GM18858 (cell line): Measurements from ENCODE around the gene OLIG1.

ENCODE experiments used
- ATAC-seq: cut with Tn5 transposase; IDR thresholded peaks from one replicate; pipeline ENCODE4 v1.9.1; 2021; ENCODE audit not compliant: unreplicated experiment

The OLIG1 gene

GRCh38 chr21:33061233-33061632 is 8.7 kb upstream of the OLIG1 start:
- no peak for ATAC-seq

GRCh38 chr21:33063375-33063883 is 6.5 kb upstream of the OLIG1 start:
- ATAC-seq = no peak

GRCh38 chr21:33063907-33064622 is 5.9 kb upstream of the OLIG1 start:
- no peak for ATAC-seq

GRCh38 chr21:33064623-33065390 is 5.1 kb upstream of the OLIG1 start:
- ATAC-seq = no peak

- no peak for ATAC-seq
Observed at GRCh38 chr21:33067043-33067442, 2.9 kb upstream of the OLIG1 start.

- ATAC-seq = no peak
Observed at GRCh38 chr21:33067457-33067856, 2.5 kb upstream of the OLIG1 start.

GRCh38 chr21:33069243-33069642 is 698 bp upstream of the OLIG1 start:
- ATAC-seq = no peak

GRCh38 chr21:33069645-33069993 is 322 bp upstream of the OLIG1 start:
- ATAC-seq = no peak

GRCh38 chr21:33070744-33070997 is 730 bp downstream of the OLIG1 start:
- ATAC-seq = no peak

- ATAC-seq = no peak
Observed at GRCh38 chr21:33070998-33071769, 1.2 kb downstream of the OLIG1 start.

- no peak for ATAC-seq
Observed at GRCh38 chr21:33071770-33072306, 1.9 kb downstream of the OLIG1 start.

GRCh38 chr21:33073636-33074035 is 3.7 kb downstream of the OLIG1 start:
- ATAC-seq = no peak

- ATAC-seq = no peak
Observed at GRCh38 chr21:33075128-33075527, 5.2 kb downstream of the OLIG1 start.

- no peak for ATAC-seq
Observed at GRCh38 chr21:33075596-33076195, 5.8 kb downstream of the OLIG1 start.

GRCh38 chr21:33076600-33077329 is 6.8 kb downstream of the OLIG1 start:
- ATAC-seq = no peak

- peak; percentile 95 for ATAC-seq
Observed at GRCh38 chr21:33078907-33079582, 9.1 kb downstream of the OLIG1 start.

- no peak for ATAC-seq
Observed at GRCh38 chr21:33080376-33080775, 10.4 kb downstream of the OLIG1 start.

GRCh38 chr21:33080776-33081175 is 10.8 kb downstream of the OLIG1 start:
- ATAC-seq = no peak

GRCh38 chr21:33088384-33088783 is 18.4 kb downstream of the OLIG1 start:
- no peak for ATAC-seq
